ENCODE results near the gene TM6SF1.
"Not testable (repeated sequence)": the region's sequence is repeated elsewhere in the genome, so short reads cannot be mapped to it uniquely, and the experiment has no call there.

GRCh38 chr15:83091965-83092308, 15.5 kb upstream of the TM6SF1 start:
- TF ChIP-seq CTCF (IDR thresholded peaks at IDR 0.05; ENCODE audit: low read depth, low read length); EZH2phosphoT487 (IDR thresholded peaks at IDR 0.05; ENCODE audit: low read depth): not testable (repeated sequence)

Measured in OCI-LY3 (cell line).